GM19193 (cell line): ENCODE measurements around the gene ITGB1.

Experiments used
- POLR2A ChIP-seq: IDR thresholded peaks from 4 replicates; pipeline ENCODE4 v1.6.1; 2011; ENCODE audit not compliant: insufficient read depth, insufficient read length; ENCODE audit errors: extremely low read depth

The ITGB1 gene

GRCh38 chr10:32930036-32930435, 28.0 kb downstream of the ITGB1 start:
- no peak for TF ChIP-seq POLR2A

DNA sequence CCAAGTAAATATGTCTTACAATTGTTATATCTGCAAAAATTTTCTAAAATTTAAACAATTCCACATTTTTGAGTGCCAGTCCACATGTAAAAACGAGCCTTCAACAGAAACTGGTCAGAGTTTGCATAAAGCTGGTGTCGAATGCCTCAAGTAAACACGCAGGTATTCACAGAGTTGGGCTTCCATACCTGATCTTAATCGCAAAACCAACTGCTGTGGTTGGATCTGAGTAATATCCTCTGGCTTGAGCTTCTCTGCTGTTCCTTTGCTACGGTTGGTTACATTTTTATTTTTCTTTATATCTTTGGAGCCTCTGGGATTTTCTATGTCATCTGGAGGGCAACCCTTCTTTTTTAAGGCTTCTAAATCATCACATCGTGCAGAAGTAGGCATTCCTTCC, 28.4 kb downstream of the ITGB1 start:
- no peak for TF ChIP-seq POLR2A

- no peak for TF ChIP-seq POLR2A
These were observed 30.3 kb downstream of the ITGB1 start for GRCh38 chr10:32927750-32928149.

DNA sequence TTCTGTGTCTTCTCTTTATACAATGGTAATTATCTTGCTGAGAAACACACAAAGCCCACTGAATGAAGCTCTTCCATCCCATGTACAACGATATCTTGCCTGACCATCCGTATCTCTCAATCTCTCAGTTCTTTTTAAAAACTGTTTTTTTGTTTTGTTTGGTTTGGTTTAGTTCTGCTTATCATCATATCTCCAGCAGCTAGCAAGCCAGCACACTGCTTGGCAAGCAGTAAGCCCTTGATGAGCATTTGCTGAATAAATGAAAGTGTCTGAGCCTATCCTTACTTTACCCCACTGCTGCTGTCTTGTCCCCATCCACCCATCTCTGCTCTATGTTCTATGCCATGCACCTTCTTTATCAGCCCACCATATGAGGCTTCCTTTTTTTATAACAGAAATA, 34.2 kb downstream of the ITGB1 start:
- TF ChIP-seq POLR2A = no peak

GRCh38 chr10:32923134-32923533, 34.9 kb downstream of the ITGB1 start:
- no peak for TF ChIP-seq POLR2A

DNA sequence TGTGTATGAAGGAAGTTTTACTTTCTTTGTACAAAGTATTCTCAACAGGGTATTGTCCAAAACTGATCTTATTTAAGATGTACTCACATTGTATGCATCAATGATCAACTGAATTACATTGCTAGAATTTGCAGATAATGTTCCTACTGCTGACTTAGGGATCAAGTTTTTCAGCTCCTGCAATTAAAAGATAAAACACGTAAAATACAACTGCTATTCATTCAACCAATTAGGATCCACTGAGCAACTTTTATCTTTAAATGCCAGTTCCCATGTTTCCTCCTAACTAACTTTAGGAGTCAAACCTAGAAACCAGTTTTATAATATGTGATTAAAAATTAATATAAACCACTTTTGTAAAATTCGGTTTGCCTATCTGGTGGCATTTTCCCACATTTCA, 35.9 kb downstream of the ITGB1 start:
- no peak for TF ChIP-seq POLR2A

DNA sequence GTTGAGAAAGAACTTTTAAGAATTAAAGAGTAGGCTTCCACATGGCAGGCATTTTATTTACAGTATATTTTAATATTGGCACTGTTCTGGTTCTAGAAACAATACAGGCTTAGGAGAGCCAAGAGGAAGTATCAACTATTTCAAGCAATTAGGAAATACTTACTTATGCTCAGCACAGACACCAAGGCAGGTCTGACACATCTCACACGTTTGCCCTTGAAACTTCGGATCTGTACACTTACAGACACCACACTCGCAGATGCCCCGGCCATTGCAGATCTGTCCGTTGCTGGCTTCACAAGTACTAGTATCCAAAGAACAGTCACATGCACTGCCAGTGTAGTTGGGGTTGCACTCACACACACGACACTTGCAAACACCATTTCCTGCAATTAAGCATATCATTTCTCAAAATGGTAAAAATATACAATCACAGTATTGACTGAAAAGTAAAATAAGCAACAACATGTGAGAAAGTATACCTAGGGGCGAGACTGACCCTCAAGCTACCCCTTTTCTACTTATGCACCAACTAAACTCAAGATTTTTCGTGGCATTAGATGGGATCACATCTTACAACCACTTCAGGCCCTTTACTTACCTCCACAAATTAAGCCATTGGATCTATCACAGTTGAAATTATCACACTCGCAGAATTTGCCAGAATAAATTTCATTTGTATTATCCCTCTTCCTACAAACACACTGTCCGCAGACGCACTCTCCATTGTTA, 46.6 kb downstream of the ITGB1 start:
- no peak for TF ChIP-seq POLR2A

GRCh38 chr10:32909456-32909855, 48.6 kb downstream of the ITGB1 start:
- no peak for TF ChIP-seq POLR2A

- no peak for TF ChIP-seq POLR2A
These were observed 51.4 kb downstream of the ITGB1 start for GRCh38 chr10:32906595-32906994.

GRCh38 chr10:32905466-32905865, 52.6 kb downstream of the ITGB1 start:
- no peak for TF ChIP-seq POLR2A

GRCh38 chr10:32901815-32902214, 56.2 kb downstream of the ITGB1 start:
- no peak for TF ChIP-seq POLR2A

DNA sequence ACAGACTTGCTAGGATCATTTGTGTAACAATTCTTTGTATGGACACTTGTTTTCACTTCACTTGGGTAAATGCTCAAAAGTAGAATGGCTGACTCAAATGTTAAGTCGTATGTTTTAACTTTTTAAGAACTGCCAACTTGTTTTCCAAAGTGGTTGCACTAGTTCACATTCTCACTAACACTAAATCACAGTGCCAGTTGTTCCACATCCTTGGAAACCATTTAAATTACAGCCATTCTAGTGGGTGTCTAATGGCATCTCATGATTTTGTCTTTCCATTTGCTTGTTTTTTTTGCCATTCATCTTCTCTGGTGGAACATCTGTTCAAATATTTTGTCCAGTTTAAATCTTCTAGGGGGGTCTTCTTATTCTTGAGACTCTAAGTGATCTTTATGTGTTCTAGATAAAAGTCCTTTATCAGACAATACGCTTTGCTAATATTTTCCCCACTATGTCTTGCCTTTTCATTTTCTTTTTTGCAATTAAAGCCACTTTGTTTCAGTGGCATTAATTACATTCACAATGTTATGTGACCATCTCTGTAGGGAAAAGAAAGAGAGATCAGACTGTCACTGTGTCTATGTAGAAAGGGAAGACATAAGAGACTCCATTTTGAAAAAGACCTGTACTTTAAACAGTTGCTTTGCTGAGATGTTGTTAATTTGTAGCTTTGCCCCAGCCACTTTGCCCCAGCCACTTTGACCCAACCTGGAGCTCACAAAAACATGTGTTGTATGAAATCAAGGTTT, 63.9 kb downstream of the ITGB1 start:
- TF ChIP-seq POLR2A = no peak

- TF ChIP-seq POLR2A = no peak
These were observed 64.6 kb downstream of the ITGB1 start for GRCh38 chr10:32893434-32893833.

DNA sequence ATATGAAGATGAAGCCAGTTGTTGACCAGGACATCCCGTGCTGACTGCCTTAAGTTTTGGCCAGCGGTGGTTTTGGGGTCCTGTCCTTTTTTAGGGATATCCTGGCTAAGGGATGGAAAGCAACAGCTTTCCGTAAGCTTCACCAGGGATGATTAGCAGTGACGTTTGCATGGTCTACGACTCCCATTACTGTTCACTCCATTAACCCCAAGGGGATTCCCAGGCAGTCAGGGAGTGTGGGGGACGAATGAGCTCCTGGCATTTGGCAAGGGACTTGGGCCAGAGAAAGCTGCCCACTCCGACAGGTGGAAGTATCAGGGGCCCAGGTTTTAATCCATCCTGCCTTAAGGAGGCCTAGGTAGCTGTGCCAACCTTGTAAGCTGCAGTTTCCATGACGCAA, 66.8 kb downstream of the ITGB1 start:
- TF ChIP-seq POLR2A = no peak

DNA sequence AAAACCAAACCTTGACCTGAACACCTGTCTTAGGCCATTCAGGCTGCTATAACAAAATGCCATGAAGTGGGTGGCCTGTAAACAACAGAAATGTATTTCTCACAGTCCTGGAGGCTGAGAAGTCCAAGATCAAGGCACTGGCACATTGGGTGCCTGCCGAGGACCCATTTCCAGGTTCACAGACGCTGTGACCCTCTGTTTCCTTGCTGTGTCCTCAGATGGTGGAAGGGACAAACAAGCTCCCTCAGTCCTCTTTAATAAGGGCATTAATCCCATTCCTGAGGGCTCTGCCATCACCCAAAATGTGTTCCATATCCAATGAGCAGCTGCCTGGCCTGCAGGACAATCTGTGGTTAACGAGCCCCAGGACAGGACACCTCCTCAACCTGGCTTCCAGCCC, 67.6 kb downstream of the ITGB1 start:
- no peak for TF ChIP-seq POLR2A

GRCh38 chr10:32889631-32890212, 68.3 kb downstream of the ITGB1 start:
- no peak for TF ChIP-seq POLR2A
